HepG2 (cell line): ENCODE results near the gene DALRD3. TPM values are rescaled to one million over a fixed set of nuclear protein-coding genes. Genes with fewer than 3 reads are reported as not detected.

Experiments used
- AHR ChIP-seq: IDR thresholded peaks from 2 replicates; pipeline ENCODE4 v1.6.1; 2018; ENCODE audit warnings: missing genetic modification reagents, missing compliant biosample characterization
- FOXK2 ChIP-seq: fragments of 450-650 bp; IDR thresholded peaks from 2 replicates; pipeline ENCODE4 v1.6.1; 2016
- FOXM1 ChIP-seq: sonication (generic); formaldehyde crosslinking; IDR thresholded peaks from 2 replicates; pipeline ENCODE4 v1.5.0; 2020; ENCODE audit warnings: missing genetic modification reagents
- MAF1 ChIP-seq: sonication (generic); formaldehyde crosslinking; IDR thresholded peaks from 2 replicates; pipeline ENCODE4 v1.5.0; 2020; ENCODE audit warnings: missing genetic modification reagents, borderline replicate concordance
- ZNF430 ChIP-seq: sonication (generic); formaldehyde crosslinking; IDR thresholded peaks from 2 replicates; pipeline ENCODE4 v1.9.0; 2021; ENCODE audit warnings: mild to moderate bottlenecking, missing genetic modification reagents
- ZNF557 ChIP-seq: sonication (generic); formaldehyde crosslinking; IDR thresholded peaks from 2 replicates; pipeline ENCODE4 v1.4.0; 2020; ENCODE audit warnings: missing genetic modification reagents
- ZNF891 ChIP-seq: sonication (generic); formaldehyde crosslinking; IDR thresholded peaks from 2 replicates; pipeline ENCODE4 v1.5.0; 2020; ENCODE audit warnings: mild to moderate bottlenecking, missing genetic modification reagents
- polyA plus RNA-seq, 8 experiments: library from polyadenylated mRNA; depleted of rRNA in 3 of 8; stranded (reverse) in 7 of 8; unstranded in 1 of 8; fragments of >200 nt; fragmentation: Illumina TruSeq in 4 of 8; extraction: Trizol in 4 of 8; gene quantifications; 2 replicates each; pipeline versions ENCODE4 v1.2.1 to v1.2.3, GENCODE V29; 2011 to 2016; ENCODE audit warnings: low read depth in 4 of 8, missing spikeins in 1 of 8, mixed read lengths in 1 of 8; ENCODE audit not compliant: insufficient read depth in 1 of 8
- total RNA-seq, 5 experiments: library from RNA; depleted of rRNA; stranded (reverse); fragments of >200 nt; fragmentation: Illumina TruSeq; extraction: Trizol; gene quantifications; 2 replicates each; pipeline ENCODE4 v1.2.3, GENCODE V29; 2016; ENCODE audit warnings: low read depth in 1 of 5
- TF ChIP-seq, protein P1 (sequence below), 2 experiments: sonication (generic) in 1 of 2; formaldehyde crosslinking in 1 of 2; IDR thresholded peaks; 2 replicates each; pipeline versions ENCODE4 v1.4.0 to v1.6.1; 2016 to 2020; ENCODE audit warnings: borderline replicate concordance in 1 of 2, low read depth in 1 of 2, mild to moderate bottlenecking in 1 of 2, missing genetic modification reagents in 1 of 2
- TF ChIP-seq, protein P2 (sequence below): sonication (generic); formaldehyde crosslinking; IDR thresholded peaks from 2 replicates; pipeline ENCODE4 v1.4.0; 2020; ENCODE audit warnings: missing genetic modification reagents
- TF ChIP-seq, protein P3 (sequence below): sonication (generic); formaldehyde crosslinking; IDR thresholded peaks from 2 replicates; pipeline ENCODE4 v1.8.0; 2022; ENCODE audit warnings: missing genetic modification reagents, mild to moderate bottlenecking, borderline replicate concordance
- TF ChIP-seq, protein P4 (sequence below): IDR thresholded peaks from 2 replicates; pipeline ENCODE4 v1.6.1; 2016; ENCODE audit warnings: missing compliant biosample characterization, missing genetic modification reagents, borderline replicate concordance
- TF ChIP-seq, protein P5 (sequence below): sonication (generic); formaldehyde crosslinking; IDR thresholded peaks from 2 replicates; pipeline ENCODE4 v1.4.0; 2020; ENCODE audit warnings: mild to moderate bottlenecking, missing genetic modification reagents
- TF ChIP-seq, protein P6 (sequence below): sonication (generic); formaldehyde crosslinking; IDR thresholded peaks from 2 replicates; pipeline ENCODE4 v1.5.1; 2020; ENCODE audit warnings: missing genetic modification reagents, mild to moderate bottlenecking, borderline replicate concordance
- TF ChIP-seq, protein P7 (sequence below): sonication (generic); formaldehyde crosslinking; IDR thresholded peaks from 2 replicates; pipeline ENCODE4 v1.8.1; 2023; ENCODE audit warnings: mild to moderate bottlenecking, missing genetic modification reagents
- TF ChIP-seq, protein P8 (sequence below): sonication (generic); formaldehyde crosslinking; IDR thresholded peaks from 2 replicates; pipeline ENCODE4 v1.4.0; 2020; ENCODE audit warnings: missing genetic modification reagents

Gene DALRD3
- total and polyA plus RNA-seq, 2 of the 13 experiments (the other 11 are each of a cell fraction or from before 2014, with no cell fraction given): 19.9 to 36.5 TPM

DNA sequence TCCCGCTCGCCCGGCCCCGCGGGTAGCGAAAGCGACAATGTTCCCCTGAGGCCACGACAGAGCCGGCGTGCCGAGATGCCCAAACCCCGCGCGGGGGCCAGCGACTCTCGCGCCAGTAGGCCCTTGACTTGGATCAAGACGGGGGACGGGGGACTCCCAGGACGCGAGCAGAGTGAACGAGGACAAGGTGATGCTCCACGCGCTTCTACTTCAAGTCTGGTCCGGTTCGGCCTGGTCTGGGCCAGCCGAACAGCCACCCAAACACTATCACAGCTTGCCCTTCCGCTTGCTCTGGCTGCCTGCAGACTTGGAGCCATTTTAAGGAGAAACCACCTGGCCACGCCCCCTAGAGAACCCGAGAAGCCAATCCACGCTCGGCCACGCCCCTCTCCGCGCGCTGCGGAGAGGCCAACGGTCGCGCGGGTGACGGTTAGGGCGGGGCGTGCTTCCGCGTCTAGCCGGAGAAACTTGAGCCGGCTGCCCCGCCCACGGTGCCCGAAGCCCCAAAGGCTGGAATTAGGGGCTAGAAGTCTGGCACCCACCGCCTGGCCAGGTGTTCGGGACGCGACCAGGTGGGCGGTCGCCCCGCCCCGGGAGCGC is 2.9 kb upstream of the DALRD3 start (continued):
- TF ChIP-seq, protein P1, sequence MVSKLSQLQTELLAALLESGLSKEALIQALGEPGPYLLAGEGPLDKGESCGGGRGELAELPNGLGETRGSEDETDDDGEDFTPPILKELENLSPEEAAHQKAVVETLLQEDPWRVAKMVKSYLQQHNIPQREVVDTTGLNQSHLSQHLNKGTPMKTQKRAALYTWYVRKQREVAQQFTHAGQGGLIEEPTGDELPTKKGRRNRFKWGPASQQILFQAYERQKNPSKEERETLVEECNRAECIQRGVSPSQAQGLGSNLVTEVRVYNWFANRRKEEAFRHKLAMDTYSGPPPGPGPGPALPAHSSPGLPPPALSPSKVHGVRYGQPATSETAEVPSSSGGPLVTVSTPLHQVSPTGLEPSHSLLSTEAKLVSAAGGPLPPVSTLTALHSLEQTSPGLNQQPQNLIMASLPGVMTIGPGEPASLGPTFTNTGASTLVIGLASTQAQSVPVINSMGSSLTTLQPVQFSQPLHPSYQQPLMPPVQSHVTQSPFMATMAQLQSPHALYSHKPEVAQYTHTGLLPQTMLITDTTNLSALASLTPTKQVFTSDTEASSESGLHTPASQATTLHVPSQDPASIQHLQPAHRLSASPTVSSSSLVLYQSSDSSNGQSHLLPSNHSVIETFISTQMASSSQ (IDR thresholded peaks at IDR 0.05; ENCODE audit: low read depth): no peak
- TF ChIP-seq, protein P1 (CRISPR knock-in tag; IDR thresholded peaks at IDR 0.05; ENCODE audit: borderline replicate concordance): no peak
- TF ChIP-seq FOXK2 (no peak), FOXM1 (CRISPR knock-in tag) (no peak), MAF1 (CRISPR knock-in tag) (no peak), ZNF557 (CRISPR knock-in tag) (no peak), ZNF430 (peak; percentile 68), AHR (CRISPR knock-in tag) (0 out of 2 replicates have a peak, but pooled peaks have one; percentile 66), ZNF891 (CRISPR knock-in tag) (peak; percentile 99)
- TF ChIP-seq, protein P2, sequence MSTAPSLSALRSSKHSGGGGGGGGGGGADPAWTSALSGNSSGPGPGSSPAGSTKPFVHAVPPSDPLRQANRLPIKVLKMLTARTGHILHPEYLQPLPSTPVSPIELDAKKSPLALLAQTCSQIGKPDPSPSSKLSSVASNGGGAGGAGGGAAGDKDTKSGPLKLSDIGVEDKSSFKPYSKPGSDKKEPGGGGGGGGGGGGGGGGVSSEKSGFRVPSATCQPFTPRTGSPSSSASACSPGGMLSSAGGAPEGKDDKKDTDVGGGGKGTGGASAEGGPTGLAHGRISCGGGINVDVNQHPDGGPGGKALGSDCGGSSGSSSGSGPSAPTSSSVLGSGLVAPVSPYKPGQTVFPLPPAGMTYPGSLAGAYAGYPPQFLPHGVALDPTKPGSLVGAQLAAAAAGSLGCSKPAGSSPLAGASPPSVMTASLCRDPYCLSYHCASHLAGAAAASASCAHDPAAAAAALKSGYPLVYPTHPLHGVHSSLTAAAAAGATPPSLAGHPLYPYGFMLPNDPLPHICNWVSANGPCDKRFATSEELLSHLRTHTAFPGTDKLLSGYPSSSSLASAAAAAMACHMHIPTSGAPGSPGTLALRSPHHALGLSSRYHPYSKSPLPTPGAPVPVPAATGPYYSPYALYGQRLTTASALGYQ: 0 out of 2 replicates have a peak, but pooled peaks have one; percentile 28
- TF ChIP-seq, protein P3, sequence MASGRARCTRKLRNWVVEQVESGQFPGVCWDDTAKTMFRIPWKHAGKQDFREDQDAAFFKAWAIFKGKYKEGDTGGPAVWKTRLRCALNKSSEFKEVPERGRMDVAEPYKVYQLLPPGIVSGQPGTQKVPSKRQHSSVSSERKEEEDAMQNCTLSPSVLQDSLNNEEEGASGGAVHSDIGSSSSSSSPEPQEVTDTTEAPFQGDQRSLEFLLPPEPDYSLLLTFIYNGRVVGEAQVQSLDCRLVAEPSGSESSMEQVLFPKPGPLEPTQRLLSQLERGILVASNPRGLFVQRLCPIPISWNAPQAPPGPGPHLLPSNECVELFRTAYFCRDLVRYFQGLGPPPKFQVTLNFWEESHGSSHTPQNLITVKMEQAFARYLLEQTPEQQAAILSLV (CRISPR knock-in tag): peak; percentile 67
- TF ChIP-seq, protein P4, sequence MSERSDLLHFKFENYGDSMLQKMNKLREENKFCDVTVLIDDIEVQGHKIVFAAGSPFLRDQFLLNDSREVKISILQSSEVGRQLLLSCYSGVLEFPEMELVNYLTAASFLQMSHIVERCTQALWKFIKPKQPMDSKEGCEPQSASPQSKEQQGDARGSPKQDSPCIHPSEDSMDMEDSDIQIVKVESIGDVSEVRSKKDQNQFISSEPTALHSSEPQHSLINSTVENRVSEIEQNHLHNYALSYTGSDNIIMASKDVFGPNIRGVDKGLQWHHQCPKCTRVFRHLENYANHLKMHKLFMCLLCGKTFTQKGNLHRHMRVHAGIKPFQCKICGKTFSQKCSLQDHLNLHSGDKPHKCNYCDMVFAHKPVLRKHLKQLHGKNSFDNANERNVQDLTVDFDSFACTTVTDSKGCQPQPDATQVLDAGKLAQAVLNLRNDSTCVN: no peak; the same call in 1 of the 2 replicates
- TF ChIP-seq, protein P5, sequence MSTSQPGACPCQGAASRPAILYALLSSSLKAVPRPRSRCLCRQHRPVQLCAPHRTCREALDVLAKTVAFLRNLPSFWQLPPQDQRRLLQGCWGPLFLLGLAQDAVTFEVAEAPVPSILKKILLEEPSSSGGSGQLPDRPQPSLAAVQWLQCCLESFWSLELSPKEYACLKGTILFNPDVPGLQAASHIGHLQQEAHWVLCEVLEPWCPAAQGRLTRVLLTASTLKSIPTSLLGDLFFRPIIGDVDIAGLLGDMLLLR (CRISPR knock-in tag): no peak
- TF ChIP-seq, protein P6, sequence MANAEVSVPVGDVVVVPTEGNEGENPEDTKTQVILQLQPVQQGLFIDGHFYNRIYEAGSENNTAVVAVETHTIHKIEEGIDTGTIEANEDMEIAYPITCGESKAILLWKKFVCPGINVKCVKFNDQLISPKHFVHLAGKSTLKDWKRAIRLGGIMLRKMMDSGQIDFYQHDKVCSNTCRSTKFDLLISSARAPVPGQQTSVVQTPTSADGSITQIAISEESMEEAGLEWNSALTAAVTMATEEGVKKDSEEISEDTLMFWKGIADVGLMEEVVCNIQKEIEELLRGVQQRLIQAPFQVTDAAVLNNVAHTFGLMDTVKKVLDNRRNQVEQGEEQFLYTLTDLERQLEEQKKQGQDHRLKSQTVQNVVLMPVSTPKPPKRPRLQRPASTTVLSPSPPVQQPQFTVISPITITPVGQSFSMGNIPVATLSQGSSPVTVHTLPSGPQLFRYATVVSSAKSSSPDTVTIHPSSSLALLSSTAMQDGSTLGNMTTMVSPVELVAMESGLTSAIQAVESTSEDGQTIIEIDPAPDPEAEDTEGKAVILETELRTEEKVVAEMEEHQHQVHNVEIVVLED (CRISPR knock-in tag): no peak
- TF ChIP-seq, protein P7, sequence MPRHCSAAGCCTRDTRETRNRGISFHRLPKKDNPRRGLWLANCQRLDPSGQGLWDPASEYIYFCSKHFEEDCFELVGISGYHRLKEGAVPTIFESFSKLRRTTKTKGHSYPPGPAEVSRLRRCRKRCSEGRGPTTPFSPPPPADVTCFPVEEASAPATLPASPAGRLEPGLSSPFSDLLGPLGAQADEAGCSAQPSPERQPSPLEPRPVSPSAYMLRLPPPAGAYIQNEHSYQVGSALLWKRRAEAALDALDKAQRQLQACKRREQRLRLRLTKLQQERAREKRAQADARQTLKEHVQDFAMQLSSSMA (CRISPR knock-in tag): no peak
- TF ChIP-seq, protein P8, sequence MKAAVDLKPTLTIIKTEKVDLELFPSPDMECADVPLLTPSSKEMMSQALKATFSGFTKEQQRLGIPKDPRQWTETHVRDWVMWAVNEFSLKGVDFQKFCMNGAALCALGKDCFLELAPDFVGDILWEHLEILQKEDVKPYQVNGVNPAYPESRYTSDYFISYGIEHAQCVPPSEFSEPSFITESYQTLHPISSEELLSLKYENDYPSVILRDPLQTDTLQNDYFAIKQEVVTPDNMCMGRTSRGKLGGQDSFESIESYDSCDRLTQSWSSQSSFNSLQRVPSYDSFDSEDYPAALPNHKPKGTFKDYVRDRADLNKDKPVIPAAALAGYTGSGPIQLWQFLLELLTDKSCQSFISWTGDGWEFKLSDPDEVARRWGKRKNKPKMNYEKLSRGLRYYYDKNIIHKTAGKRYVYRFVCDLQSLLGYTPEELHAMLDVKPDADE (CRISPR knock-in tag): no peak
